Activated naive CD8-positive, alpha-beta T cell treated with anti-CD3 and anti-CD28 coated beads, Interleukin-2, amount 50 U/mL, for 24 hours (primary cell): Measurements from ENCODE around the gene EIF4G3.
"Not testable (repeated sequence)": the region's sequence is repeated elsewhere in the genome, so short reads cannot be mapped to it uniquely, and the experiment has no call there.

Source experiments
- ATAC-seq: fragments of 150-1000 bp; cut with Tn5 transposase; one replicate; pipeline ENCODE4 v1.10.0; 2021
- DNase-seq: peaks from one replicate; pipeline ENCODE4 v3.0.0; 2021
- H3K27ac Mint-ChIP-seq: one replicate; pipeline ENCODE4 v1.8.0; 2021; ENCODE audit warnings: mild to moderate bottlenecking, mixed read lengths
- H3K27me3 Mint-ChIP-seq: one replicate; pipeline ENCODE4 v1.8.0; 2021; ENCODE audit warnings: mixed read lengths
- H3K36me3 Mint-ChIP-seq: one replicate; pipeline ENCODE4 v1.8.0; 2021; ENCODE audit warnings: low read depth, mixed read lengths
- H3K4me1 Mint-ChIP-seq: one replicate; pipeline ENCODE4 v1.8.0; 2021; ENCODE audit warnings: mixed read lengths
- H3K4me3 Mint-ChIP-seq: one replicate; pipeline ENCODE4 v1.8.0; 2021; ENCODE audit warnings: mild to moderate bottlenecking, moderate library complexity, mixed read lengths
- H3K9me3 Mint-ChIP-seq: one replicate; pipeline ENCODE4 v1.8.0; 2021; ENCODE audit warnings: mixed read lengths

EIF4G3 gene

DNA sequence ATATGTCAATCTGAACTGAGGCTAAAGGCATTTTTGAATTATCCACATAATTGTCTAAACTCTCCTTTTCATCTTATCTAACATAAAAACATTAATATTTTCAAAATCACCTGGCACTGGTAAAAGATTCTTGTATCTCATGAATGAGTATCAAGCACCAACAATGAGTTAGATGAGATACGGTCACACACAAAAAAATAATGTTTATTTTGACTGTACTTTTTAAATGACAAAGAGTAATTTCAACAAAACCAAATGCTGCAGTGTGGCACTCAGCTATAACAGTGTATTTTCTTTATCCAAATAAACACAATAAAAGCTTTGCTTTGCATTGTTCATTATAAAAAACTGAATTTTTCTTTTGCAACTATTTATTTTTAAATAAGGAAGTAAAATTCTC, 59.5 kb downstream of the EIF4G3 start:
- ATAC-seq = no peak
- Mint-ChIP-seq H3K36me3 (peaks cover 10% of the 10 kb centered on the region), H3K4me1 (no peaks in the 10 kb centered on the region), H3K27ac (no peak overlapping the region), H3K4me3 (no peak overlapping the region), H3K9me3 (no peaks in the 10 kb centered on the region), H3K27me3 (no peaks in the 10 kb centered on the region)
- DNase-seq = no peak

DNA sequence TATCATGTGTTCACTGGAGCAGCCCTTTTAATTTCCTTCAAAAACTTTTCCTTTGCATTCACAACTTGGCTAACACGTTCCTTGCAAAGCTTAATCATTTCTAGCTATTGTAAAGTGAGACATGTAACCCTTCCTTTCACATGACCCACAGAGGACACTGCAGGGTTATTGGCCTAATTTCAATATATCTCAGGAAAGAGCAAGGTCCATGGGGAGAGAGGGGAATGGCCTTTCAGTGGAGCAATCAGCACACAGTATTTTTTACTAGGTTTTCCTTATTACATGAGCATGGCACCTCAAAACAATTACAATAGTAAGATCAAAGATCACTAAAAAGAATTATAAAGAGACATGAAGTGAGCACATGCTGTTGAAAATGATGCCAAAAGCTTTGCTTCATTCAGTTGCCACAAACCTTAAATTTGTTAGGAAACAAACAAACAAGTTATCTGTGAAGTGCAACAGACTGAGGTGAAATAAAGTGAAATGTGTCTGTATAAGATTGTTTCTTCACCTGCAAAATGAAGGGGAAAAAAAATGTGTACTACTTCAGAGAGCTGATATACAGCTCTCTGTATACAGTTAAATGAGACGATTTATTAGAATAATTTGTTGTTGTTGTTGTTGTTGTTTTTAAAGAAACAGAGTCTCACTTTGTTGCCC, 61.5 kb downstream of the EIF4G3 start:
- peaks cover 8% of the 10 kb centered on the region for H3K36me3 Mint-ChIP-seq
- H3K27me3 Mint-ChIP-seq = no peaks in the 10 kb centered on the region
- H3K4me1 Mint-ChIP-seq = no peaks in the 10 kb centered on the region
- DNase-seq (no peak), ATAC-seq (no peak)
- H3K9me3 Mint-ChIP-seq = no peaks in the 10 kb centered on the region
- H3K4me3 Mint-ChIP-seq = no peak overlapping the region
- no peak overlapping the region for H3K27ac Mint-ChIP-seq

DNA sequence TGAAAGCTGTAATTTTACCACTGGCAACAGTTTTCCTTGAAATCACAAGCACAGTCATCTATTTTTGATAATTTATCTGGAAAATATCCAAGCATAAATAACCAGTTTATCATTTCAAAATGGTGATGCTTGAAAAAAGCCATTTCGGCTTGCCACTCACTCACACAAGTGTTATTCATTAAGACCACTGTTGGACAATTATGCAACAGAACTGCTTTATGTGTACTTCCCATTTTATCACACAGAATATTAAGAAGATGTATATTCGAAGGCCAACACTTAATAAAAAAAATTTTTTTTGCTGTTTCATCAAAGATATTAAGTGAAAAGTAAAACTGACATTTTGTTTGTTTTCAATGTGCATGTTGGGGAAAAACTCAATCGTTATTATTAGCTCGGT, 62.3 kb downstream of the EIF4G3 start:
- Mint-ChIP-seq H3K4me3 (no peak overlapping the region), H3K27ac (no peak overlapping the region), H3K9me3 (no peaks in the 10 kb centered on the region), H3K36me3 (peaks cover 8% of the 10 kb centered on the region), H3K27me3 (no peaks in the 10 kb centered on the region), H3K4me1 (no peaks in the 10 kb centered on the region)
- DNase-seq = no peak
- no peak for ATAC-seq

DNA sequence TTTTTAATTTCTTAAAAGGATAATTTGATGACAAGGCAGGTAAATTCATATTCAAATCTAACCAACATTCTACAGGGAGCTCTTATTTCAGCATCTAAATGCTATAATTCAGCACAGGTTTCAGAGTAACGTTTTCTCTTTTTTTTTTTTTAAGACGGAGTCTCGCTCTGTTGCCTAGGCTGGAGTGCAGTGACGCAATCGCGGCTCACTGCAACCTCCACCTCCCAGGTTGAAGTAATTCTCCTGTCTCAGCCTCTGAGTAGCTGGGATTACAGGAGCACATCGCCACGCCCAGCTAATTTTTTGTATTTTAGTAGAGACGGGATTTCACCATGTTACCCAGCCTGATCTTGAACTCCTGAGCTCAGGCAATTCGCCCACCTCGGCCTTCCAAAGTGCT, 66.5 kb downstream of the EIF4G3 start:
- H3K4me3 Mint-ChIP-seq = no peak overlapping the region
- H3K27ac Mint-ChIP-seq = no peak overlapping the region
- no peaks in the 10 kb centered on the region for H3K9me3 Mint-ChIP-seq
- H3K36me3 Mint-ChIP-seq = peaks cover 3% of the 10 kb centered on the region
- H3K27me3 Mint-ChIP-seq = no peaks in the 10 kb centered on the region
- H3K4me1 Mint-ChIP-seq = no peaks in the 10 kb centered on the region
- DNase-seq (no peak), ATAC-seq (no peak)

DNA sequence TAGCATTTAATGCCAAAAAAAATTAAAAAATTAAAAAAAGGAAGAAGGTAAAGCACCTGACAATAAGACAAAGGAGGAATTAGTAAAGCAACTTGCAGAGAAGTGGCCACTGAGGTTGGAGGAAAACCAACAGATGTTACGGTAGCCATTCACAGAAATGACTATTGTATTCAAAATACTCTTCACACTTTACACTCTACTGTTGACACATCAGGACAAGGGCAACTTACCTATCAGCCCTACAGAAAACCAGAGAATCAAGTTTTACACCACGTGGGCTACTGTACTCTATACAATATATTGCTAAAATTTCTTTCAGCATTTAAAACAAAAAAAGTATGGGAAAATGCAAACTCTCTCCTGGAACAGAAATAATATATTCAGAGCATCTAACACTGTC, 70.0 kb downstream of the EIF4G3 start:
- ATAC-seq (no peak), DNase-seq (no peak)
- H3K4me3 Mint-ChIP-seq = no peak overlapping the region
- no peaks in the 10 kb centered on the region for H3K4me1 Mint-ChIP-seq
- H3K27me3 Mint-ChIP-seq = no peaks in the 10 kb centered on the region
- H3K36me3 Mint-ChIP-seq = peaks cover 17% of the 10 kb centered on the region
- no peaks in the 10 kb centered on the region for H3K9me3 Mint-ChIP-seq
- H3K27ac Mint-ChIP-seq = no peak overlapping the region

DNA sequence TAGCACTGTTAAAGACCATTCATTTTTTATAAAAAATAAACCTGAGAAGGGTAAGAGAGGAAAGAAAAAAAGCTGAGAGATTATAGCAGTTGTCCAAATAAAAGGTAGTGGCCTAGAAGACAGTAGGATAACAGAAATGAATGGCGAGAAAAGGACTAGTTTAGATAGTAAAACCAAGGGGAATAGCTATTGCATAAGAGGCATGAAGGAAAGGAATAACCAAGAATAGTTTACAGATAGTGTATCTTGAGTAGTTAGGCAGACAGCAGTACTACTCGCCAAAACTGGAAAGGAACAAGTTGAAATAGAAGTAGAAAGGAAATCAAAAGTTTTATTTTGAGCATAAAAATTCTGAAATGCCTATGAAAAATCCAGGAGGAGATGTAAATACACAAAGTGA, 70.5 kb downstream of the EIF4G3 start:
- no peak overlapping the region for H3K4me3 Mint-ChIP-seq
- H3K9me3 Mint-ChIP-seq = no peaks in the 10 kb centered on the region
- DNase-seq = no peak
- no peak overlapping the region for H3K27ac Mint-ChIP-seq
- H3K36me3 Mint-ChIP-seq = peaks cover 17% of the 10 kb centered on the region
- ATAC-seq = no peak
- no peaks in the 10 kb centered on the region for H3K27me3 Mint-ChIP-seq
- H3K4me1 Mint-ChIP-seq = no peaks in the 10 kb centered on the region

DNA sequence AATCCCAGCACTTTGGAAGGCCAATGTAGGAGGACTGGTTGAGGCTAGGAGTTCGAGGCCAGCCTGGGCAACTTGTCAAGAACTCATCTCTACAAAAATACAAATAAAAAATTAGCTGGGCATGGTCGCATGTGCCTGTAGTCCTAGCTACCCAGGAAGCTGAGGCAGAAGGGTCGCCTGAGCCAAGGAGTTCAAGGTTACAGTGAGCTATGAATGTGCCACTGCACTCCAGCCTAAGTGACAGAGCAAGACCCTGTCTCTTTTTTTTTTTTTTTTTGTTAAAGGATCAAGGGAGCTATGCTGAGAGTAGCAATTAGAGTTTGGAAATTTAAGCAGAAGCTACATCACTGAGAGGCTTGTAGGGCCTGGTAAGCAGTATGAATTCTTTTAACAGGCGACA, 70.9 kb downstream of the EIF4G3 start:
- no peaks in the 10 kb centered on the region for H3K27me3 Mint-ChIP-seq
- no peak overlapping the region for H3K4me3 Mint-ChIP-seq
- no peak for DNase-seq
- no peaks in the 10 kb centered on the region for H3K9me3 Mint-ChIP-seq
- H3K4me1 Mint-ChIP-seq = no peaks in the 10 kb centered on the region
- ATAC-seq = no peak
- H3K27ac Mint-ChIP-seq = no peak overlapping the region
- H3K36me3 Mint-ChIP-seq = peaks cover 16% of the 10 kb centered on the region

DNA sequence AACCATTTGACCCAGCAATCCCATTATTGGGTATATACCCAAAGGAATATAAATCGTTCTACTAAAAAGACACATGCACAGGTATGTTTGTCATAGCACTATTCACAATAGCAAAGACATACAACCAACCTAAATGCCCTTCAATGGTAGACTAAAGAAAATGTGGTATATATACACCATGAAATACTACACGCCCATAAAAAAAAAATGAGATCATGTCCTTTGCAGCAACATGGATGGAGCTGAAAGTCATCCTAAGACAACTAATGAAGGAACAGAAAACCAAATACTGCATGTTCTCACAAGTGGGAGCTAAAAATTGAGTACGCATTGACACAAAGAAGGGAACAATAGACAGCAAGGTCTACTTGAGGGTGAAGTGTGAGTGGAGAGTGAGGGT, 72.0 kb downstream of the EIF4G3 start:
- Mint-ChIP-seq H3K27me3 (no peaks in the 10 kb centered on the region), H3K4me3 (no peak overlapping the region), H3K36me3 (peaks cover 21% of the 10 kb centered on the region), H3K9me3 (no peaks in the 10 kb centered on the region), H3K4me1 (no peaks in the 10 kb centered on the region), H3K27ac (no peak overlapping the region)
- DNase-seq (no peak), ATAC-seq (no peak)

DNA sequence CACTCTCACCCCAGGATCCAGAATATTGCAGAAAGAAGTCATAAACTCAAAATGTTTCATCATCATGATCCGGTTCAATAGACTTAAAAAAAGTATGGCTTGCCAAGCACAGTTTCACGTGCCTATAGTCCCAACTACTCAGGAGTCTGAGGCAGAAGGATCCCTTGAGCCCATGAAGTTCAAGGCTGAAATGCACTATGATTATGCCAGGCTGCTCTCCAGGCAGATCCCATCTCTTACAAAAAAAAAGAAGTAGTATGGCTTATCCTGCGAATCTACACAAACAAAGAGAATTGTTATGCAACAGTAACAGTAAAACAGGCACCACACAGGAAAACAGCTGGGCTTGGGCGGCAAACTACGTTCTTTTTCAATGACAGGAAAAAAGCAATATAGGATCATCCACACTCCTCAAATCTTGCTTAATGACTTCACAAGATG, 76.2 kb downstream of the EIF4G3 start:
- no peak for ATAC-seq
- DNase-seq = no peak

DNA sequence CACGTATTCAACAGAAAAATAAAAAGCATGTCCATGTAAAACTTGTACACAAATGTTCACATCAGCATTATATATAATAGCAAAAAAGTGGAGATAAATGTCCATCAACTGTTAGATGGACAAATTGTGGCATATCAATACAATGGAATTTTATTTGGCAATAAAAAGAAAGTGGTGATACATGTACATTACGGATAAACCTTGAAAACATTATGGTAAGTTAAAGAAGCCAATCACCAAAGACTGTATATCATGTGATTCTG, 76.9 kb downstream of the EIF4G3 start:
- H3K27me3 Mint-ChIP-seq = no peaks in the 10 kb centered on the region

More for the DNA sequence above, 76.2 kb downstream of the EIF4G3 start:
- H3K9me3 Mint-ChIP-seq = no peaks in the 10 kb centered on the region
- H3K27me3 Mint-ChIP-seq = no peaks in the 10 kb centered on the region
- no peak overlapping the region for H3K4me3 Mint-ChIP-seq
- H3K27ac Mint-ChIP-seq = no peak overlapping the region
- peaks cover 2% of the 10 kb centered on the region for H3K4me1 Mint-ChIP-seq
- H3K36me3 Mint-ChIP-seq = peaks cover 44% of the 10 kb centered on the region

DNA sequence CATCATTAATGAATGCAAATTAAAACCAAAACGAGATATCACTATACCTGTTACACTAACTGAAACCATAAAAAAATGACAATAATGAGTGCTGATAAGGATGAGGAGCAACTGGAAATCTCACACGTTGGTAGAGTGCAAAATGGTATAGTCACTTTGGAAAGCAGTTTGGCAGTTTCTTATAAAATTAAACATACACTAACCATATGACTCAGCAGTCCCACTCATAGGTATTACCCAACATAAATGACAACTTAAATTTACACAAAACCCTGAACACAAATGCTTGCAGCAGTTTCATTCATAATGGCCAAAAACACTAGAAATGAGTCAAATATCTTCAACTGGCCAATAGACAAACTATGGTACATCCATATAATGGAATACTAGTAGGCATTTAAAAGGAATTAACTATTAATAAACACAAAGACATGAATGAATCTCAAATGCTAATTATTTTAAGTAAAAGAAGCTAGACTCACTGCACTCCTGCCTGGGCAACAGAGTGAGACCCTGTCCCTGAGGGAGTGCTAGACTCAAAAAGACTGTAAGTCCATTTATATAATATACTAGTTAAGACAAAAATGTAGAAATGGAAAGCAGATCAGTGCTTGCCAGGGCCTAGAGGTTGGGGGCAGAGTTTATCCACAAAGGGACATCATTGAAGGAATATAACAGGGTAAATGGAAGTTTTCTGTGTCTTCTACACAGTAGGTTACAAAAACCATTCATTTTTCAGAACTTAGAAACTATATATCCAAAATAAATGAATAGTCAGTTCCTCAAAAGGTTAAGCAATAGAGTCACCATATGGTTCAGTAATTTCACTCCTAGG, 77.4 kb downstream of the EIF4G3 start:
- Mint-ChIP-seq H3K27me3 (no peaks in the 10 kb centered on the region), H3K4me1 (peaks cover 2% of the 10 kb centered on the region), H3K27ac (no peak overlapping the region), H3K4me3 (no peak overlapping the region), H3K36me3 (peaks cover 45% of the 10 kb centered on the region), H3K9me3 (no peaks in the 10 kb centered on the region)
- DNase-seq (no peak), ATAC-seq (no peak)

More for the DNA sequence above, 76.9 kb downstream of the EIF4G3 start:
- no peaks in the 10 kb centered on the region for H3K9me3 Mint-ChIP-seq
- H3K27ac Mint-ChIP-seq = no peak overlapping the region
- peaks cover 46% of the 10 kb centered on the region for H3K36me3 Mint-ChIP-seq
- no peak for DNase-seq
- H3K4me3 Mint-ChIP-seq = no peak overlapping the region
- peaks cover 2% of the 10 kb centered on the region for H3K4me1 Mint-ChIP-seq
- ATAC-seq = no peak

DNA sequence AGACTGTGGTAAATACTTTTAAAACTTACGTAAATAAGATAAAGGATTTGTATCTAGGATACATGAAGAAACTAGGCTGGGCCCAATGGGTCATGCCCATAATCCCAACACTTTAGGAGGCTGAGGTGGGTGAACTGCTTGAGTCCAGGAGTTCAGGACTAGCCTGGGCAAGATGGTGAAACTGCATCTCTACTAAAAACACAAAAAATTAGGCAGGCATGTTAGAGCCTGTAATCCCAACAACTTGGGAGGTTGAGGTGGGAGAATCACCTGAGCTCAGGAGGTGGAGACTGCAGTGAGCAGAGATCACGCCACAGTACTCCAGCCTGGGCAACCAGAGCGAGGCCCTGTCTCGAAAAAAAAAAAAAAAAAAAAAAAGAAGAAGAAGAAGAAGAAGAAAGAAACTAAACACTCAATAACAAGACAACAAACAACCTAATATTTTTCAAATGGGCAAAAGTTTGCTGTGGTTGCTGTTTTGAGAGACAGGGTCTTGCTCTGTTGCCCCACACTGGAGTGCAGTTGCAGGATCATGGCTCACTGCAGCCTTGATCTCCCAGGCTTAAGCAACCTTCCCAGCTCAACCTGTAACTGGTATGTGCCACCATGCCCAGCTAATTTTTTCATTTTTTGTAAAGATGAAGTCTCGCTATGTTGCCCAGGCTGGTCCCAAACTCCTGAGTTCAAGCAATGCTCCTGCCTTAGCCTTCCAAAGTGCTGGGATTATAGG, 78.3 kb downstream of the EIF4G3 start:
- ATAC-seq (no peak), DNase-seq (no peak)
- Mint-ChIP-seq H3K27ac (no peak overlapping the region), H3K9me3 (no peaks in the 10 kb centered on the region), H3K4me3 (no peak overlapping the region), H3K36me3 (peaks cover 45% of the 10 kb centered on the region), H3K4me1 (peaks cover 2% of the 10 kb centered on the region), H3K27me3 (no peaks in the 10 kb centered on the region)

DNA sequence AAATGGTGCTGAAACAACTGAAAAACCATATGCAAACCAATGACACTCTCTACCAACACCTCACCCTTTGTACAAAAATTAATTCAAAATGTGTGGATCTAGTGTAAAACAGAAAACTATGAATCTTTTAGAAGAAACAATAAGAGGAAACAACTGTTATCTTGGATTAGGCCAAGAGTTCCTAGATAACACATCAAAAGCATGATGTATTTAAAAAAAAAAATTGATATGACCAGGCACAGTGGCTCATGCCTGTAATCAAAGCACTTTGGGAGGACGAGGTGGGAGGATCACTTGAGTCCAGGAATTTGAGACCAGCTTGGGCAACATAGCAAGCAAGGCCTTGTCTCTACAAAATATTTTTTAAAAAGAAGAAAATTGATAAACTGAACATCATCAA, 79.0 kb downstream of the EIF4G3 start:
- H3K27ac Mint-ChIP-seq = no peak overlapping the region
- no peak overlapping the region for H3K4me3 Mint-ChIP-seq
- H3K9me3 Mint-ChIP-seq = no peaks in the 10 kb centered on the region
- ATAC-seq = no peak
- H3K4me1 Mint-ChIP-seq = peaks cover 2% of the 10 kb centered on the region
- DNase-seq = no peak
- peaks cover 51% of the 10 kb centered on the region for H3K36me3 Mint-ChIP-seq
- no peaks in the 10 kb centered on the region for H3K27me3 Mint-ChIP-seq

DNA sequence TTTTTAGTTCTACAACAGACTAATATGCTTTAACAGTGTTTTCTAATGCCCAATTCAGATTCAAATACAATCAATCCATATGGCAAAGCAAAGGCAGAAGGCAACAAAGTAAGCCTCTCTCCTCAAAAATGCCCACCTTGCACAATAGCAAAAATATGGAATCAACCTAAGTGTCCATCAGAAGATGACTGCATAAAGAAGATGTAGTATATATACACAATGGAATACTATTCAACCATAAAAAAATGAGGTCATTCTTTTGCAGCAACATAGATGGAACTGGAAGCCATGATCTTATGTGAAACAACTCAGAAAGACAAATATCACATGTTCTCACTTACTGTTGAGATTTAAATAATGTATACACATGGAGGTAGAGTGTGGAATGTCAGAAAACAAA, 80.7 kb downstream of the EIF4G3 start:
- ATAC-seq (no peak), DNase-seq (no peak)
- H3K4me1 Mint-ChIP-seq = peaks cover 11% of the 10 kb centered on the region
- H3K36me3 Mint-ChIP-seq = peaks cover 51% of the 10 kb centered on the region
- no peak overlapping the region for H3K4me3 Mint-ChIP-seq
- H3K9me3 Mint-ChIP-seq = no peaks in the 10 kb centered on the region
- H3K27ac Mint-ChIP-seq = no peak overlapping the region
- H3K27me3 Mint-ChIP-seq = no peaks in the 10 kb centered on the region

DNA sequence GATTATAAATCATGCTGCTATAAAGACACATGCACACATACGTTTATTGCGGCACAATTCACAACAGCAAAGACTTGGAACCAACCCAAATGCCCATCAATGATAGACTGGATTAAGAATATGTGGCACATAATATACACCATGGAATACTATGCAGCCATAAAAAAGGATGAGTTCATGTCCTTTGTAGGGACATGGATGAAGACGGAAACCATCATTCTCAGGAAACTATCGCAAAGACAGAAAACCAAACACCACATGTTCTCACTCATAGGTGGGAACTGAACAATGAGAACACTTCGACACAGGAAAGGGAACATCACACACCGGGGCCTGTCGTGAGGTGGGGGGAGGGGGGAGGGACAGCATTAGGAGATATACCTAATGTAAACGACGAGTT, 82.4 kb downstream of the EIF4G3 start:
- ATAC-seq = not testable (repeated sequence)

More for the DNA sequence above, 82.4 kb downstream of the EIF4G3 start:
- not testable (repeated sequence) for H3K27ac Mint-ChIP-seq, H3K9me3 Mint-ChIP-seq, H3K4me3 Mint-ChIP-seq, DNase-seq, H3K27me3 Mint-ChIP-seq
- peaks cover 19% of the 10 kb centered on the region for H3K4me1 Mint-ChIP-seq
- H3K36me3 Mint-ChIP-seq = peaks cover 43% of the 10 kb centered on the region
